B cell (primary cell): ENCODE results near the gene C1QL2. TPM values are rescaled to one million over a fixed set of nuclear protein-coding genes. Genes with fewer than 3 reads are reported as not detected.

Source experiments
- ATAC-seq: fragments of 200-7000 bp; cut with Tn5 transposase; one replicate; pipeline ENCODE4 v1.10.0; 2021; ENCODE audit warnings: low read depth, mild to moderate bottlenecking, moderate number of reproducible peaks, moderate library complexity
- CTCF ChIA-PET: fragments of 350-600 bp; sonication (Branson Sonifier 250); formaldehyde crosslinking; loops from one replicate; lab custom pipeline; 2021; ENCODE audit warnings: antibody characterized with exemption, inconsistent platforms; lab: Charles Lee
- POLR2A ChIA-PET: fragments of 350-600 bp; sonication (Branson Sonifier 250); formaldehyde crosslinking; loops from one replicate; lab custom pipeline; 2021; ENCODE audit warnings: antibody characterized with exemption; lab: Charles Lee
- DNase-seq: peaks from one replicate; pipeline ENCODE4 v3.0.0; 2013
- H2AFZ ChIP-seq: 2 replicates; pipeline ENCODE4 v1.6.1; 2012; ENCODE audit warnings: mild to moderate bottlenecking, low read depth, low read length; ENCODE audit not compliant: insufficient read depth, poor library complexity, severe bottlenecking
- H3K27ac ChIP-seq, 2 donors: 1 replicate in 1 of 2; 2 replicates in 1 of 2; pipeline ENCODE4 v1.5.1; 2012 to 2013; ENCODE audit warnings: low read length in 2 of 2, mild to moderate bottlenecking in 2 of 2, moderate library complexity in 1 of 2
- H3K27me3 ChIP-seq, 4 experiments: fragments of 200-600 bp in 1 of 4; sonication (generic) in 1 of 4; replicated peaks in 1 of 4; 1 replicate in 2 of 4; 2 replicates in 2 of 4; pipeline versions ENCODE4 v1.6.1 to v1.7.0; 2013 to 2016; ENCODE audit warnings: low read length in 3 of 4, mild to moderate bottlenecking in 2 of 4, mixed read lengths in 1 of 4, moderate library complexity in 1 of 4; ENCODE audit not compliant: insufficient read depth in 4 of 4, control insufficient read depth in 3 of 4; ENCODE audit errors: control extremely low read depth in 1 of 4
- H3K36me3 ChIP-seq, 2 experiments: replicated peaks in 1 of 2; 1 replicate in 1 of 2; 2 replicates in 1 of 2; pipeline versions ENCODE4 v1.6.1 to v1.7.1; 2013; ENCODE audit warnings: low read length in 1 of 2; ENCODE audit not compliant: insufficient read depth in 2 of 2, control insufficient read depth in 1 of 2; ENCODE audit errors: control extremely low read depth in 1 of 2, extremely low read depth in 1 of 2
- H3K4me1 ChIP-seq, 2 donors: fragments of 200-600 bp in 1 of 2; sonication (generic) in 1 of 2; 1 replicate in 1 of 2; 2 replicates in 1 of 2; pipeline versions ENCODE4 v1.5.1 to v1.6.1; 2013 to 2017; ENCODE audit warnings: low read length in 2 of 2; ENCODE audit not compliant: control insufficient read depth in 2 of 2, insufficient read depth in 2 of 2
- H3K4me2 ChIP-seq: replicated peaks from 2 replicates; pipeline ENCODE3; 2012; ENCODE audit warnings: mild to moderate bottlenecking, low read depth, low read length; ENCODE audit not compliant: poor library complexity, severe bottlenecking
- H3K4me3 ChIP-seq, 5 experiments: fragments of 200-600 bp in 1 of 5; sonication (generic) in 1 of 5; 1 replicate in 3 of 5; 2 replicates in 2 of 5; pipeline versions ENCODE4 v1.5.1 to v1.7.0; 2011 to 2016; ENCODE audit warnings: low read length in 4 of 5, mild to moderate bottlenecking in 4 of 5, low read depth in 2 of 5, control low read depth in 1 of 5, moderate library complexity in 1 of 5; ENCODE audit not compliant: insufficient read depth in 1 of 5; ENCODE audit errors: control extremely low read depth in 1 of 5, extremely low read depth in 1 of 5
- H3K79me2 ChIP-seq: fragments of 200-600 bp; sonication (generic); one replicate; pipeline ENCODE4 v1.6.0; 2016; ENCODE audit warnings: low read length; ENCODE audit not compliant: control insufficient read depth, insufficient read depth
- H3K9ac ChIP-seq: fragments of 200-600 bp; sonication (generic); 2 replicates; pipeline ENCODE4 v1.6.1; 2017; ENCODE audit warnings: mild to moderate bottlenecking, low read length, moderate library complexity
- H3K9me3 ChIP-seq, 3 donors: one replicate each; pipeline versions ENCODE4 v1.6.1 to v1.7.1; 2013; ENCODE audit warnings: low read length in 2 of 3; ENCODE audit not compliant: control insufficient read depth in 2 of 3, insufficient read depth in 1 of 3; ENCODE audit errors: control extremely low read depth in 1 of 3
- H4K20me1 ChIP-seq: 2 replicates; pipeline ENCODE4 v1.6.0; 2012; ENCODE audit warnings: mild to moderate bottlenecking, low read length; ENCODE audit not compliant: insufficient read depth, control insufficient read depth, poor library complexity, severe bottlenecking
- H3K27ac Mint-ChIP-seq: one replicate; pipeline ENCODE4 v1.8.0; 2021; ENCODE audit warnings: mixed read lengths
- H3K27me3 Mint-ChIP-seq: one replicate; pipeline ENCODE4 v1.8.0; 2021; ENCODE audit warnings: mixed read lengths
- H3K4me1 Mint-ChIP-seq: one replicate; pipeline ENCODE4 v1.8.0; 2021; ENCODE audit warnings: mixed read lengths
- H3K4me3 Mint-ChIP-seq: one replicate; pipeline ENCODE4 v1.8.0; 2021; ENCODE audit warnings: mixed read lengths
- H3K9me3 Mint-ChIP-seq: one replicate; pipeline ENCODE4 v1.8.0; 2022; ENCODE audit warnings: mixed read lengths; ENCODE audit not compliant: insufficient read depth
- EZH2 ChIP-seq: IDR thresholded peaks from 2 replicates; pipeline ENCODE4 v1.6.1; 2012; ENCODE audit warnings: borderline replicate concordance, low read depth, mild to moderate bottlenecking, moderate library complexity, low read length; ENCODE audit not compliant: insufficient read depth, poor library complexity, severe bottlenecking
- WGBS: methylation state at CpG from one replicate; pipeline ENCODE4 v1.1.5; 2013; ENCODE audit warnings: missing lambda C conversion rate; ENCODE audit not compliant: insufficient coverage; 5-methylcytosine and 5-hydroxymethylcytosine counted together
- intact Hi-C: fragments of 100-400 bp; cut with micrococcal nuclease; formaldehyde crosslinking; loops from one replicate; pipeline ENCODE4 v1.10.0; 2022
- polyA plus RNA-seq: library from polyadenylated mRNA; depleted of rRNA; stranded (reverse); fragments of >200 nt; gene quantifications from 2 replicates; pipeline ENCODE4 v1.2.3, GENCODE V29; 2012
- total RNA-seq, 2 donors: library from RNA; stranded (reverse); fragments of 120-200 nt in 1 of 2; gene quantifications; 1 replicate in 1 of 2; 2 replicates in 1 of 2; pipeline versions ENCODE4 v1.2.3 to v1.2.4, GENCODE V29; 2013 to 2022
- TF ChIP-seq, protein P1 (sequence below): fragments of 200-600 bp; IDR thresholded peaks from one replicate; pipeline ENCODE4 v1.8.0; 2022; ENCODE audit warnings: antibody characterized with exemption, mild to moderate bottlenecking

Gene C1QL2
- total and polyA plus RNA-seq, 2 donors (not counting 1 experiment from before 2014, with no cell fraction given) = not detected

DNA sequence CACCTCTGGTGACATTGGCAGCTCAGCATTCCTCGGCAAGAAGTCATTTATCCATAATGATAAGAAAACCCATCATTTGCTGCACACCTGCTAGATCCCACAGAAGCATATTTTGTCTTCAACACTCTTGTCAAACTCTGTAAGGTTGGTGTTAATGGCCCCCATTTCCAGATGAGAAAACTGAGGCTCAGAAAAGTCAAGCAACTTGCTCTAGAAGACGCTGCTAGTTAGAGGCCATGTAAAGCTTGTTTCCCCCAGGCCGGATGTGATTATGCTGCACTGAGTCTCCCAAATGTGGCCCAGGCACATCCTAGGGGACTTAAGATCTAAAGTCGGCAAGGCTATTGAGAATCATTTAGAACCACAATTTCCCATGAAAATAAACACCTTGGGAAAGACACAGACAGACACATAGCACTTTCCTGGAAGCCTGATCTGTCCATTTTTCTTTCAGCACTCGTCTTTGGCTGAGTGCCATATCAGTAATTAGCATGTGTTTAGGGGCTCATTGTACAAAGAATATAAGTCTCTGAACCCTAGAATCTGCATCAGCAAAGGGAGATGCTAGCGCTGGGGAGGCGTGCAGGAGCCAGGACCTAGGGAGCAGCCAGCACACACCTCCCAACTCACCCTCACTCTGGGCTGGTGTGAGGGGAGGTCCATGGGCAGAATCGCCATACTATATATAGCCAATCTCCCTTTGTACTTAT lies 39.3 kb downstream of the C1QL2 start:
- H3K27ac ChIP-seq = no peak overlapping the region
- intact Hi-C loops = no loop called here
- H3K4me2 ChIP-seq = no peak overlapping the region
- Mint-ChIP-seq H3K27me3 (peaks cover 12% of the 10 kb centered on the region), H3K9me3 (no peaks in the 10 kb centered on the region), H3K27ac (no peak overlapping the region), H3K4me3 (no peak overlapping the region), H3K4me1 (no peaks in the 10 kb centered on the region)
- no peak for TF ChIP-seq EZH2
- TF ChIP-seq, protein P1, sequence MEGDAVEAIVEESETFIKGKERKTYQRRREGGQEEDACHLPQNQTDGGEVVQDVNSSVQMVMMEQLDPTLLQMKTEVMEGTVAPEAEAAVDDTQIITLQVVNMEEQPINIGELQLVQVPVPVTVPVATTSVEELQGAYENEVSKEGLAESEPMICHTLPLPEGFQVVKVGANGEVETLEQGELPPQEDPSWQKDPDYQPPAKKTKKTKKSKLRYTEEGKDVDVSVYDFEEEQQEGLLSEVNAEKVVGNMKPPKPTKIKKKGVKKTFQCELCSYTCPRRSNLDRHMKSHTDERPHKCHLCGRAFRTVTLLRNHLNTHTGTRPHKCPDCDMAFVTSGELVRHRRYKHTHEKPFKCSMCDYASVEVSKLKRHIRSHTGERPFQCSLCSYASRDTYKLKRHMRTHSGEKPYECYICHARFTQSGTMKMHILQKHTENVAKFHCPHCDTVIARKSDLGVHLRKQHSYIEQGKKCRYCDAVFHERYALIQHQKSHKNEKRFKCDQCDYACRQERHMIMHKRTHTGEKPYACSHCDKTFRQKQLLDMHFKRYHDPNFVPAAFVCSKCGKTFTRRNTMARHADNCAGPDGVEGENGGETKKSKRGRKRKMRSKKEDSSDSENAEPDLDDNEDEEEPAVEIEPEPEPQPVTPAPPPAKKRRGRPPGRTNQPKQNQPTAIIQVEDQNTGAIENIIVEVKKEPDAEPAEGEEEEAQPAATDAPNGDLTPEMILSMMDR = no peak
- H3K79me2 ChIP-seq = no peaks in the 10 kb centered on the region
- no peak overlapping the region for H2AFZ ChIP-seq
- no peaks in the 10 kb centered on the region for H3K36me3 ChIP-seq
- no peaks in the 10 kb centered on the region for H4K20me1 ChIP-seq
- H3K4me1 ChIP-seq = no peaks in the 10 kb centered on the region
- WGBS = 78% methylated on average over 3 of the region's 8 CpGs
- ChIA-PET POLR2A (no interaction called here), CTCF (no interaction called here)
- H3K9ac ChIP-seq = no peak overlapping the region
- DNase-seq = no peak
- H3K27me3 ChIP-seq = peaks cover 0 to under 1% (median 0%) of the 10 kb centered on the region in 4 experiments
- no peak overlapping the region for H3K4me3 ChIP-seq
- ATAC-seq = no peak
- H3K9me3 ChIP-seq = peaks cover 0 to 5% (median 0%) of the 10 kb centered on the region in 3 donors
